HG03097 (cell line): Measurements from ENCODE around the gene C14orf132.

Experiments
- ATAC-seq: cut with Tn5 transposase; IDR thresholded peaks from one replicate; pipeline ENCODE4 v1.9.1; 2021; ENCODE audit not compliant: unreplicated experiment, low FRiP score

C14orf132 gene

GRCh38 chr14:96081767-96082400, 42.7 kb downstream of the C14orf132 start:
- ATAC-seq: no peak

GRCh38 chr14:96082420-96083300, 43.5 kb downstream of the C14orf132 start:
- no peak for ATAC-seq

GRCh38 chr14:96083667-96084320, 44.6 kb downstream of the C14orf132 start:
- no peak for ATAC-seq

- no peak for ATAC-seq
These were observed 45.6 kb downstream of the C14orf132 start for GRCh38 chr14:96084796-96085195.

- no peak for ATAC-seq
These were observed 46.2 kb downstream of the C14orf132 start for GRCh38 chr14:96085369-96085768.

GRCh38 chr14:96086032-96086431, 46.9 kb downstream of the C14orf132 start:
- no peak for ATAC-seq

- ATAC-seq: no peak
These were observed 47.5 kb downstream of the C14orf132 start for GRCh38 chr14:96086574-96087077.

- ATAC-seq: no peak
These were observed 48.9 kb downstream of the C14orf132 start for GRCh38 chr14:96088074-96088473.

GRCh38 chr14:96088481-96088880, 49.3 kb downstream of the C14orf132 start:
- ATAC-seq: no peak

- no peak for ATAC-seq
These were observed 49.7 kb downstream of the C14orf132 start for GRCh38 chr14:96088911-96089310.

- ATAC-seq: no peak
These were observed 50.2 kb downstream of the C14orf132 start for GRCh38 chr14:96089401-96089800.

- no peak for ATAC-seq
These were observed 51.4 kb downstream of the C14orf132 start for GRCh38 chr14:96090441-96091148.

GRCh38 chr14:96091149-96091693, 52.1 kb downstream of the C14orf132 start:
- no peak for ATAC-seq

- ATAC-seq: no peak
These were observed 52.8 kb downstream of the C14orf132 start for GRCh38 chr14:96091941-96092411.

- no peak for ATAC-seq
These were observed 53.8 kb downstream of the C14orf132 start for GRCh38 chr14:96092936-96093335.

GRCh38 chr14:96094211-96094610, 55.0 kb downstream of the C14orf132 start:
- no peak for ATAC-seq

- no peak for ATAC-seq
These were observed 55.5 kb downstream of the C14orf132 start for GRCh38 chr14:96094656-96095055.

- no peak for ATAC-seq
These were observed 55.9 kb downstream of the C14orf132 start for GRCh38 chr14:96095058-96095457.

GRCh38 chr14:96095581-96096476, 56.7 kb downstream of the C14orf132 start:
- ATAC-seq: no peak
